Measurements from ENCODE around the gene ENGASE. TPM values are rescaled to one million over a fixed set of nuclear protein-coding genes. Genes with fewer than 3 reads are reported as not detected.

The ENGASE gene
- total RNA-seq, 1 experiment from 2014 or later, result 58.0 TPM

GRCh38 chr17:79045001-79045729 lies 29.5 kb upstream of the ENGASE start:
- BruUV-seq (replicated peaks), result no TSS peak
- no peak for DNase-seq
- peaks cover 23% of the 10 kb centered on the region for H3K36me3 Mint-ChIP-seq (ENCODE audit: insufficient read depth, unreplicated experiment)

GRCh38 chr17:79045842-79046196 lies 28.8 kb upstream of the ENGASE start:
- H3K9me3 Mint-ChIP-seq (ENCODE audit: low read depth, unreplicated experiment), result peaks cover 4% of the 10 kb centered on the region
- peak; percentile 84 for DNase-seq
- H3K4me3 Mint-ChIP-seq (ENCODE audit: low read depth, unreplicated experiment), result no peak overlapping the region
- TF ChIP-seq CTCF (IDR thresholded peaks at IDR 0.05; ENCODE audit: unreplicated experiment), result peak; percentile 79
- CTCF ChIA-PET, result interaction anchor here (1.0 to 2.1 kb wide), 8 partner anchors 10 to 355 kb away, joined by 3 to 8 read pairs (median 4); partner anchors contain the start of gene CANT1
- no peak overlapping the region for H3K27ac Mint-ChIP-seq (ENCODE audit: unreplicated experiment)
- intact Hi-C loops (cut with micrococcal nuclease; ENCODE audit: unreplicated experiment), result no loop called here
- BruUV-seq (replicated peaks), result no TSS peak
- H3K4me1 Mint-ChIP-seq (ENCODE audit: low read depth, unreplicated experiment), result peaks cover 27% of the 10 kb centered on the region
- H3K27me3 Mint-ChIP-seq (ENCODE audit: unreplicated experiment), result peaks cover 75% of the 10 kb centered on the region
- H3K36me3 Mint-ChIP-seq (ENCODE audit: insufficient read depth, unreplicated experiment), result peaks cover 23% of the 10 kb centered on the region

More at GRCh38 chr17:79045001-79045729, 29.5 kb upstream of the ENGASE start:
- Mint-ChIP-seq H3K4me1 (ENCODE audit: low read depth, unreplicated experiment) (peaks cover 27% of the 10 kb centered on the region), H3K9me3 (ENCODE audit: low read depth, unreplicated experiment) (peaks cover 4% of the 10 kb centered on the region), H3K27ac (ENCODE audit: unreplicated experiment) (peak overlapping the region; percentile 57), H3K4me3 (ENCODE audit: low read depth, unreplicated experiment) (no peak overlapping the region), H3K27me3 (ENCODE audit: unreplicated experiment) (peaks cover 69% of the 10 kb centered on the region)
- intact Hi-C loops (cut with micrococcal nuclease; ENCODE audit: unreplicated experiment), result no loop called here
- CTCF ChIA-PET, result interaction anchor here (1.0 to 2.1 kb wide), 9 partner anchors 9 to 356 kb away, joined by 3 to 8 read pairs (median 4); partner anchors contain the start of gene CANT1
- no peak for TF ChIP-seq CTCF (IDR thresholded peaks at IDR 0.05; ENCODE audit: unreplicated experiment)

- BruUV-seq (replicated peaks), result no TSS peak
- Mint-ChIP-seq H3K9me3 (ENCODE audit: low read depth, unreplicated experiment) (peaks cover 4% of the 10 kb centered on the region), H3K4me1 (ENCODE audit: low read depth, unreplicated experiment) (peaks cover 27% of the 10 kb centered on the region), H3K4me3 (ENCODE audit: low read depth, unreplicated experiment) (no peak overlapping the region), H3K27me3 (ENCODE audit: unreplicated experiment) (peaks cover 81% of the 10 kb centered on the region), H3K27ac (ENCODE audit: unreplicated experiment) (no peak overlapping the region), H3K36me3 (ENCODE audit: insufficient read depth, unreplicated experiment) (peaks cover 23% of the 10 kb centered on the region)
- no peak for DNase-seq
- intact Hi-C loops (cut with micrococcal nuclease; ENCODE audit: unreplicated experiment), result no loop called here
- CTCF ChIA-PET, result interaction anchor here (1.0 to 2.1 kb wide), 7 partner anchors 10 to 354 kb away, joined by 3 to 8 read pairs (median 5); partner anchors contain the start of gene CANT1
- TF ChIP-seq CTCF (IDR thresholded peaks at IDR 0.05; ENCODE audit: unreplicated experiment), result no peak
Observed at GRCh38 chr17:79046197-79046915, 28.3 kb upstream of the ENGASE start.

GRCh38 chr17:79046916-79047280 lies 27.7 kb upstream of the ENGASE start:
- BruUV-seq (replicated peaks), result no TSS peak
- H3K4me3 Mint-ChIP-seq (ENCODE audit: low read depth, unreplicated experiment), result no peak overlapping the region

More at GRCh38 chr17:79046916-79047280, 27.7 kb upstream of the ENGASE start:
- Mint-ChIP-seq H3K27me3 (ENCODE audit: unreplicated experiment) (peaks cover 86% of the 10 kb centered on the region), H3K4me1 (ENCODE audit: low read depth, unreplicated experiment) (peaks cover 27% of the 10 kb centered on the region), H3K27ac (ENCODE audit: unreplicated experiment) (no peak overlapping the region), H3K36me3 (ENCODE audit: insufficient read depth, unreplicated experiment) (peaks cover 23% of the 10 kb centered on the region), H3K9me3 (ENCODE audit: low read depth, unreplicated experiment) (peaks cover 4% of the 10 kb centered on the region)
- intact Hi-C loops (cut with micrococcal nuclease; ENCODE audit: unreplicated experiment), result no loop called here
- TF ChIP-seq CTCF (IDR thresholded peaks at IDR 0.05; ENCODE audit: unreplicated experiment), result no peak
- CTCF ChIA-PET, result no interaction called here
- DNase-seq, result no peak
